IMR-90 (cell line): ENCODE data around the gene RASGRF1.

Experiments used
- BHLHE40 ChIP-seq: fragments of 150-350 bp; IDR thresholded peaks from 2 replicates; pipeline ENCODE4 v1.6.1; 2016; ENCODE audit warnings: mild to moderate bottlenecking, low read depth, low read length
- CEBPB ChIP-seq: IDR thresholded peaks from 2 replicates; pipeline ENCODE4 v1.6.1; 2012; ENCODE audit warnings: low read depth, low read length, improper control_type of control experiment
- FOS ChIP-seq: fragments of 150-350 bp; IDR thresholded peaks from 2 replicates; pipeline ENCODE4 v1.6.1; 2016; ENCODE audit warnings: low read depth, low read length
- MAFK ChIP-seq: IDR thresholded peaks from 2 replicates; pipeline ENCODE4 v1.6.1; 2012; ENCODE audit warnings: low read depth, low read length, improper control_type of control experiment
- MAZ ChIP-seq: IDR thresholded peaks from 2 replicates; pipeline ENCODE4 v1.6.1; 2012; ENCODE audit warnings: low read depth, mild to moderate bottlenecking, low read length, improper control_type of control experiment, moderate library complexity, borderline replicate concordance
- MXI1 ChIP-seq: IDR thresholded peaks from 2 replicates; pipeline ENCODE4 v1.6.1; 2012; ENCODE audit warnings: low read depth, mild to moderate bottlenecking, low read length, moderate library complexity, borderline replicate concordance
- POLR2A ChIP-seq: IDR thresholded peaks from 2 replicates; pipeline ENCODE4 v1.6.1; 2012; ENCODE audit warnings: mild to moderate bottlenecking, low read depth, low read length
- RAD21 ChIP-seq: IDR thresholded peaks from 2 replicates; pipeline ENCODE4 v1.6.1; 2012; ENCODE audit warnings: low read length, improper control_type of control experiment
- RCOR1 ChIP-seq: IDR thresholded peaks from 2 replicates; pipeline ENCODE4 v1.6.1; 2012; ENCODE audit warnings: mild to moderate bottlenecking, low read length, improper control_type of control experiment; ENCODE audit not compliant: insufficient replicate concordance
- RFX5 ChIP-seq: IDR thresholded peaks from 2 replicates; pipeline ENCODE4 v1.8.0; 2012; ENCODE audit warnings: low read depth, mild to moderate bottlenecking, low read length, moderate library complexity
- SMC3 ChIP-seq: fragments of 150-350 bp; IDR thresholded peaks from 2 replicates; pipeline ENCODE4 v1.6.1; 2016; ENCODE audit warnings: low read depth, mild to moderate bottlenecking, antibody characterized with exemption, low read length, moderate library complexity
- USF2 ChIP-seq: fragments of 150-350 bp; IDR thresholded peaks from 2 replicates; pipeline ENCODE4 v1.6.1; 2017; ENCODE audit warnings: mild to moderate bottlenecking, antibody characterized with exemption, low read length, low read depth
- TF ChIP-seq, protein P1 (sequence below): conservative IDR thresholded peaks from 2 replicates; pipeline ENCODE4 v1.5.1; 2012; ENCODE audit warnings: mild to moderate bottlenecking, low read depth, low read length, improper control_type of control experiment

DNA sequence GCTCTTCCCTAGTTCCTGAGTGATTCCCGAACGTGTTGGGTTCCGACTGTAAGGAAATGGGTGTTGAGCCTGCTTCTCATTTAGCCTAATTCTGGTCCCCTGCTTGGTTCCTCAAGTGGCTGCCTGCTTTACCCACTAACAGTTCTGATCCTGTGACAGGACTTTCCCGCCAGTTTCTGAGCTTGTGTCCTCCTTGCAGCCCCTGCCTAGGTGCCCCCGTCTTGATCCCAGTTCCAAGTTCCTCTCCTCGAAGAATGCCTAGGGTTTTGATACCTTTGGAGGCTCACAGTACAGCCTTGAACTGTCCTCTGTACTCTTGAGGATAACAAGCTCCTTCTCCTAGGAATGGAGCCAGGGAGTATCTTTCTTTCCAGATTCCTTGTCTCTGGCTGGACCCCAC, 12.0 kb upstream of the RASGRF1 start:
- TF ChIP-seq, protein P1, sequence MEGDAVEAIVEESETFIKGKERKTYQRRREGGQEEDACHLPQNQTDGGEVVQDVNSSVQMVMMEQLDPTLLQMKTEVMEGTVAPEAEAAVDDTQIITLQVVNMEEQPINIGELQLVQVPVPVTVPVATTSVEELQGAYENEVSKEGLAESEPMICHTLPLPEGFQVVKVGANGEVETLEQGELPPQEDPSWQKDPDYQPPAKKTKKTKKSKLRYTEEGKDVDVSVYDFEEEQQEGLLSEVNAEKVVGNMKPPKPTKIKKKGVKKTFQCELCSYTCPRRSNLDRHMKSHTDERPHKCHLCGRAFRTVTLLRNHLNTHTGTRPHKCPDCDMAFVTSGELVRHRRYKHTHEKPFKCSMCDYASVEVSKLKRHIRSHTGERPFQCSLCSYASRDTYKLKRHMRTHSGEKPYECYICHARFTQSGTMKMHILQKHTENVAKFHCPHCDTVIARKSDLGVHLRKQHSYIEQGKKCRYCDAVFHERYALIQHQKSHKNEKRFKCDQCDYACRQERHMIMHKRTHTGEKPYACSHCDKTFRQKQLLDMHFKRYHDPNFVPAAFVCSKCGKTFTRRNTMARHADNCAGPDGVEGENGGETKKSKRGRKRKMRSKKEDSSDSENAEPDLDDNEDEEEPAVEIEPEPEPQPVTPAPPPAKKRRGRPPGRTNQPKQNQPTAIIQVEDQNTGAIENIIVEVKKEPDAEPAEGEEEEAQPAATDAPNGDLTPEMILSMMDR = no peak
- TF ChIP-seq RFX5 (no peak), MXI1 (no peak), RAD21 (no peak), USF2 (no peak), POLR2A (no peak), BHLHE40 (no peak), CEBPB (no peak), FOS (no peak), MAZ (no peak), SMC3 (no peak), RCOR1 (no peak), MAFK (no peak)
